Measurements from ENCODE around the gene MFAP1. TPM values are rescaled to one million over a fixed set of nuclear protein-coding genes. Genes with fewer than 3 reads are reported as not detected.

The MFAP1 gene
- total RNA-seq, 2 experiments from 2014 or later: 28.5 to 28.7 TPM

GRCh38 chr15:43793647-43794046 lies 30.8 kb downstream of the MFAP1 start:
- intact Hi-C loops (cut with micrococcal nuclease): no loop called here
- Mint-ChIP-seq H3K4me1 (ENCODE audit: low read depth) (peaks cover 50% of the 10 kb centered on the region), H3K27ac (peak overlapping the region; percentile 92), H3K36me3 (ENCODE audit: low read depth) (peaks cover 54% of the 10 kb centered on the region), H3K4me3 (peak overlapping the region; percentile 90), H3K9me3 (no peaks in the 10 kb centered on the region), H3K27me3 (ENCODE audit: low read depth) (no peaks in the 10 kb centered on the region)
- no peak for DNase-seq
- CTCF ChIA-PET: interaction anchor here (1.0 kb wide), 1 partner anchor 24 kb away, joined by 5 read pairs; no protein-coding TSS in a partner anchor

DNA sequence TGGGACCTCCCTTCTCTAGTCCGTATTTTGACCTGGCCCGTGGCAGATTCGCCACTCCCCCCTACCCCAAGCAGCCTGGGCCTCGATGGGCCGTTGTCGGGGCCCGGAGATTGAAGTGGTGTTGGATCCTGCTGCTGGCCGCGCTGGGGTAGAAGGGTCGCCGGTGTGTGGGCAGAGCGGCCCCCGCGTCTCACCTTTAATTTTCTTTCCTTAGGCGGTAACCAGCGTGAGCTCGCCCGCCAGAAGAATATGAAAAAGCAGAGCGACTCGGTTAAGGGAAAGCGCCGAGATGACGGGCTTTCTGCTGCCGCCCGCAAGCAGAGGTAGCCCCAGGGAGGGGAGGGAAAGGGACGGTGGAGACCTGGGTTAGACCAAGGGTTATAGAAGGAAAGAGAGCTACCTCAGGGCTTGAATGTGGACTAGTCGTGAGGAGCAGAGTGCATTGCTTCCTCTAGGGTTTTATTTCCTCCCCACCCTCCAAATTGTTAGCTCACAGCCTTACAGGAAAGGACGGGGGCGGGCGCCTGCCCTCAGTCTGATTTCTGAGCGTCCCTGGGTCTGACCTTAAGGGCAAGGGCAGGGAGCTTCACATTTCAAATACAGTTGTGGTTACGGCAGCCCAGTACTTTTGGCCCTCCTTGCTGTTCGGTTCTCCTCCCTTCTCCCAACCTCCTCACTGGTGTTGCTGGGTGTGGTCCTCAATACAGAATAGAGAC lies 31.6 kb downstream of the MFAP1 start:
- CTCF ChIA-PET: interaction anchor here (1.0 kb wide), 1 partner anchor 23 kb away, joined by 5 read pairs; no protein-coding TSS in a partner anchor
- Mint-ChIP-seq H3K4me3 (peak overlapping the region; percentile 90), H3K4me1 (ENCODE audit: low read depth) (peaks cover 43% of the 10 kb centered on the region), H3K27ac (peak overlapping the region; percentile 92), H3K36me3 (ENCODE audit: low read depth) (peaks cover 48% of the 10 kb centered on the region), H3K9me3 (no peaks in the 10 kb centered on the region), H3K27me3 (ENCODE audit: low read depth) (no peaks in the 10 kb centered on the region)
- intact Hi-C loops (cut with micrococcal nuclease): loop anchor here (1.0 kb wide), 5 partner anchors 7 to 283 kb away; partner anchors contain the start of genes HYPK, MFAP1 and SERINC4
- peak; percentile 58 for DNase-seq

- Mint-ChIP-seq H3K36me3 (ENCODE audit: low read depth) (peaks cover 48% of the 10 kb centered on the region), H3K4me1 (ENCODE audit: low read depth) (peaks cover 39% of the 10 kb centered on the region), H3K27me3 (ENCODE audit: low read depth) (no peaks in the 10 kb centered on the region), H3K27ac (peak within 1 kb of the TSS; percentile 92), H3K9me3 (no peaks in the 10 kb centered on the region), H3K4me3 (peak within 1 kb of the TSS; percentile 90)
- intact Hi-C loops (cut with micrococcal nuclease): loop anchor here (1.0 kb wide), 5 partner anchors 8 to 282 kb away; partner anchors contain the start of genes HYPK, MFAP1 and SERINC4
- DNase-seq: peak; percentile 100
- CTCF ChIA-PET: interaction anchor here (0.7 to 1.8 kb wide), 2 partner anchors 10 to 15 kb away, joined by 4 to 5 read pairs; partner anchors contain the start of gene ELL3
Observed at GRCh38 chr15:43791993-43792760, 32.3 kb downstream of the MFAP1 start, which contains the start of gene SERF2. TSS of gene SERF2 (plus strand) at chr15:43792320. CDS start at chr15:43792377, 57 bp downstream.

DNA sequence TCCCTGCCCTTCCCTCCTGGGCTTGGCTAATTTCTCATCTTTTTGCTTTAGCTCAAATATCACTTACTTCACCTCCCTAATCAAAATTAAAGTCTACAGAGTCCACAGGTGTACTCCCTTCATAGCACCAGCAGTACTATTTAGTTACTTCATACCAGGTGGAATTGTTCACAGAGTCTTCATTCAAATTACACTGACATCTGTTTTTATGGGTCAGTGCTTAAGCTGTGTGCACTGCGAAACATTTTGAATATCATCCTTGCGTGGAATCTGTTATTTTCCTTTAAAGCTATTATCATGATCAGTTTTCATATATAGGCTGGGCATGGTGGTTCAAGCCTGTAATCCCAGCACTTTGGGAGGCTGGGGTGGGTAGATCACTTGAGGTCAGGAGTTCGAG lies 35.1 kb downstream of the MFAP1 start:
- Mint-ChIP-seq H3K36me3 (ENCODE audit: low read depth) (peaks cover 24% of the 10 kb centered on the region), H3K4me3 (no peak overlapping the region), H3K27me3 (ENCODE audit: low read depth) (no peaks in the 10 kb centered on the region), H3K9me3 (no peaks in the 10 kb centered on the region), H3K27ac (no peak overlapping the region), H3K4me1 (ENCODE audit: low read depth) (peaks cover 19% of the 10 kb centered on the region)
- CTCF ChIA-PET: no interaction called here
- intact Hi-C loops (cut with micrococcal nuclease): no loop called here
- DNase-seq: no peak

- no peaks in the 10 kb centered on the region for H3K9me3 Mint-ChIP-seq
Observed at GRCh38 chr15:43779016-43779415, 45.5 kb downstream of the MFAP1 start.

GRCh38 chr15:43777267-43777914 lies 47.1 kb downstream of the MFAP1 start:
- CTCF ChIA-PET: interaction anchor here (0.6 to 2.8 kb wide), 10 partner anchors 9 to 385 kb away, joined by 3 to 17 read pairs (median 6); partner anchors contain the start of genes HYPK, MFAP1, SERF2 and SERINC4
- DNase-seq: peak; percentile 95
- H3K9me3 Mint-ChIP-seq: no peaks in the 10 kb centered on the region
- H3K27ac Mint-ChIP-seq: peak overlapping the region; percentile 84
- intact Hi-C loops (cut with micrococcal nuclease): loop anchor here (1.0 to 2.0 kb wide), 6 partner anchors 8 to 337 kb away; partner anchors contain the start of genes HYPK, SERF2 and SERINC4
- no peaks in the 10 kb centered on the region for H3K27me3 Mint-ChIP-seq (ENCODE audit: low read depth)
- peak overlapping the region; percentile 89 for H3K4me3 Mint-ChIP-seq
- peaks cover 23% of the 10 kb centered on the region for H3K4me1 Mint-ChIP-seq (ENCODE audit: low read depth)
- H3K36me3 Mint-ChIP-seq (ENCODE audit: low read depth): peaks cover 2% of the 10 kb centered on the region

More at GRCh38 chr15:43779016-43779415, 45.5 kb downstream of the MFAP1 start:
- DNase-seq: no peak
- Mint-ChIP-seq H3K27ac (peak overlapping the region; percentile 28), H3K27me3 (ENCODE audit: low read depth) (no peaks in the 10 kb centered on the region), H3K36me3 (ENCODE audit: low read depth) (no peaks in the 10 kb centered on the region), H3K4me3 (no peak overlapping the region), H3K4me1 (ENCODE audit: low read depth) (peaks cover 23% of the 10 kb centered on the region)
- intact Hi-C loops (cut with micrococcal nuclease): no loop called here
- CTCF ChIA-PET: interaction anchor here (0.7 to 1.0 kb wide), 2 partner anchors 8 to 338 kb away, joined by 3 to 8 read pairs; no protein-coding TSS in a partner anchor

DNA sequence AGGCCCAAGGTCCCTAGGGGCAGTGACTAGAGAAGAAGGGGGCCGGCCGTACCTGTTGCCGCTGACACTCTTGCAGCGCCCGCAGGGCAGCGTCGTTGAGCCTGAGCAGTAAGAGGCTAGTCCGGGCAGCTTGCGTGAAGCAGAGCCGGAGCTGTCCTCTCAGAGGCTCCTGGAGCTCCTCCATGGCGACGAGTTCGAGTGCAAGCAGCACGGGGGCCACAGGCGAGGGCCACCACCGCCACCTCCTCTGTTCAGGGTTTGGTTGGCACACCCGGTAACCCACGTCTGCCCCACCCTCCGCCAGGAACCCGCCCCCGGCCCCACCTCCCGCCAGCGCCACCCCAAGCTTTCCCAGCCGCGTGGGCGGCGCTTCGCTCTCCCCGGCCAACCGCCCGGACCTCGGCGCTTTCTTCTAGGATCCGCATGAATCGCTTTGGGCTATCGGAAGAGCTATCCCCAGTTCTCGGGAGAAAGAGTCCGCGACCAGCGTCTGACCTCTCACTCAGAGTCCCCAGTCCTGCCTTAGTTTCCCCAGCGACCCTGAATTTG lies 47.7 kb downstream of the MFAP1 start, which contains the start of gene ELL3:
ELL3 (minus strand) TSS at position 249 of the 549 bp plus-strand sequence; CDS start at position 184, 65 bp downstream.
- Mint-ChIP-seq H3K4me3 (peak within 1 kb of the TSS; percentile 89), H3K9me3 (no peaks in the 10 kb centered on the region), H3K27me3 (ENCODE audit: low read depth) (no peaks in the 10 kb centered on the region), H3K27ac (peak within 1 kb of the TSS; percentile 84), H3K4me1 (ENCODE audit: low read depth) (peaks cover 23% of the 10 kb centered on the region), H3K36me3 (ENCODE audit: low read depth) (peaks cover 5% of the 10 kb centered on the region)
- CTCF ChIA-PET: interaction anchor here (0.6 to 2.8 kb wide), 10 partner anchors 10 to 385 kb away, joined by 3 to 17 read pairs (median 6); partner anchors contain the start of genes HYPK, MFAP1, SERF2 and SERINC4
- intact Hi-C loops (cut with micrococcal nuclease): loop anchor here (1.0 to 2.0 kb wide), 6 partner anchors 7 to 336 kb away; partner anchors contain the start of genes HYPK, SERF2 and SERINC4
- DNase-seq: peak; percentile 79

DNA sequence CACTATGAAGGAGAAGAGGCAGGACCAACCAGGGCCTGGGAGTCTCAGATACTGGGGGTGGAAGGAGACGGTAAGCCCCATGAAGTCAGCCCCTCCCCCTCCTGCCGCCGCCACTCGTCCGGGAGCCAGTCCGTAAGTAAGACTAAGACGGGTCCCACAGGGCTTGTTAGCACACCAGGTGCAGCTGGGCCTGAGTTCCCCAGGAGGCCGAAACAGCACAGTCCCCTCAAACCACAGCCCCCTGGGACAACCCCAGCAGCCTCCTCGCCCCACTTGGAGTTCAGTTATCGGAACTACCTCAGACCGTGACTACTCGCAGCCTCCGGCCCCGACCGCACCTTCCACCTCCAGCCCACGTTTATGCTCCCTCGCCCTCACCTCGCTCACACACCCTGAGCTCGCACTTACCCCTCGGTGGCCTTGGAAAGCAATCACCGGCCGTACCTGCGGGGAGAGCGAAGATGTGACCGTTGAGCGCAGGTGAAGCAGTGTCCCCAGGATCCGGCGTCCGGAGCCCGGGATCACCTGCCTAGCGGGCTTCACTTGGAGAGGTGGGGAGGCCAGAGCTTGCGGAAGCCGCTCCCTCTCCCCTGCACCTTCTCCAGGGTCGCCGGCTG lies 48.3 kb downstream of the MFAP1 start:
- Mint-ChIP-seq H3K36me3 (ENCODE audit: low read depth) (peaks cover 9% of the 10 kb centered on the region), H3K27me3 (ENCODE audit: low read depth) (no peaks in the 10 kb centered on the region), H3K27ac (peak overlapping the region; percentile 36)

DNA sequence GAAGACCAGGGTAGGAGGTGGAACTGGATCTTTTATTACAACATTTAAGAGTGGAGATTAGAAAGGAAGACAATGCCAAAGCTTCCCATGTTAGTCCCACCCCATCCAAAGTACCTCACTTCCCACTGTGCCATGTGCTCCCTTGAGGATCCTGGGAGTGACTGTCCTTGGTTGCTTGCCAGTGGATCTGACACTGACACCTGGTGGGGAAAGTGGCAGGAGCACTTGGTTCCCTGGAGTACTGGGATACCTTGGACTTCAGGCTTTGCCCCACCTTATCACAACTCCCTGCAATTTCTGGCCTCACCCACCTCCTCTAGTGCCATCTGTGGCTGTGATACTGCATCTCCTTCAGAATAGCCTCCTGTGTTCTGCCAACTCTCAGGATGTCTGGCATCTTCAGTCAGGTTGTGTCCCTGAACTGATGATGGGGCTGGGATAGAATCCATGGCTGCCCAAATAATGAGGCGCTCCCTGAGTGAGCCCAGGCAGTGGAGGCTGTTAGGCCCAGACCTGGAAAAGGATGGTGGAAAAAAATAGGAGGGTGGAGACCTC lies 49.0 kb downstream of the MFAP1 start:
- Mint-ChIP-seq H3K9me3 (no peaks in the 10 kb centered on the region), H3K36me3 (ENCODE audit: low read depth) (peaks cover 16% of the 10 kb centered on the region), H3K27ac (peak overlapping the region; percentile 24), H3K4me3 (no peak overlapping the region), H3K27me3 (ENCODE audit: low read depth) (no peaks in the 10 kb centered on the region), H3K4me1 (ENCODE audit: low read depth) (peaks cover 23% of the 10 kb centered on the region)
- intact Hi-C loops (cut with micrococcal nuclease): no loop called here
- no peak for DNase-seq
- CTCF ChIA-PET: interaction anchor here (0.7 to 2.8 kb wide), 4 partner anchors 10 to 360 kb away, joined by 3 to 17 read pairs (median 5); no protein-coding TSS in a partner anchor

More for the DNA sequence above, 48.3 kb downstream of the MFAP1 start:
- Mint-ChIP-seq H3K9me3 (no peaks in the 10 kb centered on the region), H3K4me3 (peak overlapping the region; percentile 89), H3K4me1 (ENCODE audit: low read depth) (peaks cover 23% of the 10 kb centered on the region)
- peak; percentile 22 for DNase-seq
- intact Hi-C loops (cut with micrococcal nuclease): loop anchor here (2.0 kb wide), 1 partner anchor 335 kb away; no protein-coding TSS in a partner anchor
- CTCF ChIA-PET: interaction anchor here (1.1 to 2.8 kb wide), 7 partner anchors 10 to 52 kb away, joined by 4 to 17 read pairs (median 8); partner anchors contain the start of genes HYPK, SERF2 and SERINC4

GRCh38 chr15:43774062-43774461 lies 50.4 kb downstream of the MFAP1 start:
- Mint-ChIP-seq H3K9me3 (no peaks in the 10 kb centered on the region), H3K4me3 (no peak overlapping the region), H3K36me3 (ENCODE audit: low read depth) (peaks cover 26% of the 10 kb centered on the region), H3K27me3 (ENCODE audit: low read depth) (no peaks in the 10 kb centered on the region), H3K4me1 (ENCODE audit: low read depth) (peaks cover 21% of the 10 kb centered on the region), H3K27ac (peak overlapping the region; percentile 26)
- CTCF ChIA-PET: interaction anchor here (0.6 kb wide), 2 partner anchors 21 to 448 kb away, joined by 3 to 4 read pairs; no protein-coding TSS in a partner anchor
- intact Hi-C loops (cut with micrococcal nuclease): no loop called here
- DNase-seq: no peak
